NCI-H187 treated with DMSO at 0.1 percent for 48 hours (cell line): Measurements from ENCODE around the gene FOXN4.
A peak's percentile ranks its signal among the peaks of the same experiment; 100 is the strongest.

Experiments used
- DNase-seq: peaks from one replicate; lab custom pipeline; 2025; lab: John Stamatoyannopoulos, UW

Gene FOXN4

DNA sequence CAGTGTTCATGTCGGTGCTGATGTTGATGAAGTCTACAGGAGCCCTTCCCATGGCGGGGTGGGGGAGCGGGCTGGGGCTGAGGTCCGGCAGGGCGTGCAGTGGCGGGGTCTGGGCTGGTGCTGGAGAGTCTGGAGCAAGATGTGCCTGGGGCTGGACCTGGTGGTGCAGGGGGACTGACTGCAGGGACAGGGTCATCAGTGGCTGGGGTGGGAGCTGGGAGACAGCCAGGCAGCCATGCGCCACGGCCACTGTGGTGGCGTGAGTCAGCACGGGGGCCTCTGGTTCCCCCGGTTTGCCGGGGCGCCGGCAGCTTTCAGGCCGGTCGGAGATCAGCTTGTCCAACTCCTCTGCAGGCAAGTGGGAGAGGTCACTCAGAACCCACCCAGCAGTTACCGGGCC is 27.6 kb downstream of the FOXN4 start:
- no peak for DNase-seq

DNA sequence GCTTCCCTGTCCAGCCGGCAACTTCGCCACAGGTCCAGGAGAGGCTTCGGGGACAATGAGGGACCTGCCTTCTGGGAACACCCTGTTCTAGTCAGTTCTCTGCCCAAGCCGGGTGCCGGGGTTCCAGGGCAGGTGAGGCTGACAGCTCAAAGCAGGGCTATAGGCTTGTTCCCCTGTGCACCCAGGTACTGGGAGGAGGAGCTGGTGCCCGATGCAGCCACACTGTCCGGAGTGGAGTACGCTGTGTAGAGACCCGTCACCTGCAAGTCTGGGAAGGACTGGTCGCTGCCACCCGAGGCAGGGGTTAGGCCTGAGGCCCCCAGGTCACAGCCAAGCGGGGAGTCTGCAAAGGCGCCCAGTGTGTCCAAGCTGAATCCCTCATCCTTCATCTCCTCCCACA is 29.6 kb downstream of the FOXN4 start:
- no peak for DNase-seq

DNA sequence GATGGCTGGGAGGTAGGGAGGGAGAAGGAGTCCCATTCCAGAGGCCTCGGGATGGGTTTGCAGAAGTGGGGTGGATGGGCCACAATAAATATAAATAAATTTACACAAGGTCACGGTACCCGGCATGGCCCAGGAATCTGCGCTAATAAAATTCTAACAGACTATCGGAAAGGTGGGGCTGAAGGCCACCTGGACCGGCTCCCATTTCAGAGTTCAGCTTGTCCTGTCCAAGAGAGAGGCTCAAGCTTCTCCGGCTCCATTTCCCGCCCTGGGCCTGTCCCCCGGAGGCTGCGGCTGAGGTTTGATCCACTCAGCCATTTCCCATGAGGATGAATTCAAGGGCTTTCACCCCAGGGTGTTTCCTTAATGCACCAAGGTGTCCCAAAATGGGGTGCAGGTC is 30.2 kb downstream of the FOXN4 start:
- DNase-seq, result no peak

DNA sequence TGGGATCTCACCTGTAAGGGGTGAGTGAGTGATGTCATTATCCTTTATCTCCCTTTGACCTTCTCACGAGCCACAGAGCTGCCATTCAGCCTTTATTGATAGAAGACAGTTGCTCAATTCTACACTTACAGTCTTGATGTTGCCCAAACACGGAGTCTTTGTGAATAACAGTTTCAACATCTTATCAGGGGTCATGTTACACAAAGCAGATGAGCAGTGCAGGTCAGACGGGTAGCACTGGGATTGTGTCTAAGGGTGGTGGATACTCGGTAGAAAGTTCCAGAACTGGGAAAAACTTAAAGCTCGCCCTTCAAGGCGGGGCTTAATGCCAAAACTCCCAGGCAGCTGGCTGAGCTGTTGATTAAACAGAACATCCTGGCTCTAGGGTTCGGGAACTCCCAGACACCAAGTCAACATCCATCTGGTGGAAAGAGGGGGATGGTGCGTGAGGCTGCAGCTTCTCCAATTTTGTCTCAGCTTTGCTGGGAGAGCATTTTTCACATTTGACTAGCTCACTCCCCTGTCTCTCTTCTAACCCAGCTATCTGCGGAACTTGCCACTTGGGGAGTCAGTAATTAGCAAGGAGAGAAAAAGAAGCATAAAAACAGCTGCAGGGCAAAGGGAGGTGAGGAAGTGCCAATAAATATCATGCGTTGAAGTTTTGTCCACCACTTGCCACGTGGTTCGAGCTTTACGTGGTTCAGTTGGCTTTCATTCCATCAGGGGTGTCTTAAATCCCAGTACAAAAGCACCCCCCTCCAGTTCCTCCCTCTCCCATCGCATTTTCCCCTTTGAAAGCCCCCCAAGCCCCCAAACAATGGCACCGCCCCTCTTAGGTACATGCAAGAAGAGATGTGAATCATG is 31.0 kb downstream of the FOXN4 start:
- DNase-seq, result no peak

DNA sequence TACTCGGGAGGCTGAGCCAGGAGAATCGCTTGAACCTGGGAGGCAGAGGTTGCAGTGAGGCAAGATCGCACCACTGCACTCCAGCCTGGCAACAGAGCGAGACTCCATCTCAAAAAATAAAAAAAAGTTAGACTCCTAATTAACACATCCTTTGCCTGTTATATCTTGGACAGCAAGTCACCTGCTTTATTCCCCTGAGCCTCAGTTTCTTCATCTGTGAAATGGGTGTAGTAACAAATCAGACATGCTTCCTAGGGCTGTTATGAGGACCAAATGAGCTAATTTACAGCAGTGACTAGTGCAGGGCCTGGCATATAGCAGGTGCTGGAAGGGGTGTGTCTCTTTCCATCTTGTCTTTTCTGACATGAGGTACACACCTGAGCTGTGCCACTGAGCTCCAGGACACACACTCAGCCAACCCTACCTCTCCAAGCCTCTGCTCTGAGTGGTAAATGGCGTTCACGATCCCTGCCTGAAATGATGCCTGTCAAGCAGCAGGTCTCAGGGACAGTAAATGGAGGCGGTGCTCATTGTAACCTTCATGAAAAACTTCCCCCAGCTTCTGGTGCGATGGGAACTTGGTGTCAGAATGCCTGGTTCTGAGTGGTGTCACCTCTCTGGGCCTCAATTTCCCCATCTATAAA is 31.7 kb downstream of the FOXN4 start:
- DNase-seq, result no peak

DNA sequence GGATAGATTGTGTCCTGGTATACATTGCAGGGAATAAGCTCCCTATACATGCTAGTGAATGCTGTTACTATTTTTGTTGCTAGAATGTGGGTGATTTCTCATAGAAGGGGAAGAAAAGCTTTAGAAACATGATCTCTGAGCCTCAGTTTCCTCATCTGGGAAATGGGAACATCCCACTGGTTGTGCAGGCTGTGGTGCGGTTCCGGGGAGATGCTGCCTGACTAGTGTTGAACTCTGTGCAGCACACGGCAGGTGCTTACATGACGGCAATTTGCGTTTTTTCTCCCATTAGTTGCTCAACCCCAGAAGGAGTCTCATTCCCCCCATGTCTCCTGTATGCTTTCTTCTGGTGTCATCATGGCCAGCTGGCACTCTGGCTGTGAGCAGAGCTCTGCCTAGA is 32.9 kb downstream of the FOXN4 start:
- no peak for DNase-seq

DNA sequence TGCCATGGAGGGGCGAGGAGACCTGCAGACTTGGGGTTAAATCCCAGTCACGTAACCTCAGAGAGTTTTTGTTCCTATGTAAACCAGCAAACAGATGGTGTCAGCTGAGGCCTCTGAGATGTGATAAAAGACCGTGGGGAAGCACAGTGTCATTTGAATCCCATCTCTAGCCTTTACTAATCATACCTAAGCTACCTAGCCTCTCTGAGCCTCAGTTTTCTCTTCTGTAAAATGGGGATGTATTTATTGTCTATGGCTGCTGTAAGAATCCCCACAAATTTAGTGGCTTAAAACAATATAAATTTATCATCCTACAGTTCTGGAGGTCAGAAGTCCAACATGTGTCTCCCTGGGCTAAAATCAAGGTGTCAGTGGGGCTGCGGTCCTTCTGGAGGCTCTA is 33.9 kb downstream of the FOXN4 start:
- DNase-seq, result no peak

DNA sequence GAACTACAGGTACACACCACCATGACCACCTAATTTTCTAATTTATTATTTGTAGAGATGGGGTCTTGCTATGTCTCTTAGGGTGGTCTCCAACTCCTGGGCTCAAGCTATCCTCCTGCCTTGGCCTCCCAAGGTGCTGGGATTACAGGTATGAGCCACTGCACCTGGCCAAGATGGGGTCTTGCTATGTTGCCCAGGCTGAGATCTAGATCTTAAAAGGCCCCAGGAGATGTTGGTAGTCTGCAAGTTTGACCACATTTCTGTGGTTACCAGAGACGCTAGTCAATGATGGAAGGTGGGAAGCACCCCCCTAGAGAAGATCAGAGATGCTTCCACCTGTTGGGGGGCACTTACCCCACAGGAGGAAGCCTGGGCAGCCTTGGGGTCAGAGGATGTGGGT is 34.7 kb downstream of the FOXN4 start:
- no peak for DNase-seq

DNA sequence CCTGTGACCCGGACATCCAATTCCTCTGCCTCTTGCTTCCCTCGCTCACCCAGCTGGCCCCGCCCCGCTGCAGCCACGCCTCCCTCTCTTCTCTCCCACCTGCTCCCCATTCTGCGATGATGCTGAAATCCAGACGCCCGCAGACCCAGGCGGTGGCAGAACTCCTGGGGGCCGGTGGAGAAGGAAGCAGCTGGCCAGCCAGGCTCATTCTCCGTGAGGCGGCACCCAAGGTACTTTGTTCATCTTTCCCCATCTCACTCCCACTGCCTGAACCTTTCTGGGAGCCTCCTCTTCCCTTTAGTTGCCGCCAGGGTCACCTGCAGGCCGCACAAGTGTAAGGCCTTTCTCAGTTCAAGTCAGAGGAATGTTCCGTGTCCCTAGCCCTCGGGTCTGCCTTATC is 35.7 kb downstream of the FOXN4 start:
- DNase-seq, result peak; percentile 72

DNA sequence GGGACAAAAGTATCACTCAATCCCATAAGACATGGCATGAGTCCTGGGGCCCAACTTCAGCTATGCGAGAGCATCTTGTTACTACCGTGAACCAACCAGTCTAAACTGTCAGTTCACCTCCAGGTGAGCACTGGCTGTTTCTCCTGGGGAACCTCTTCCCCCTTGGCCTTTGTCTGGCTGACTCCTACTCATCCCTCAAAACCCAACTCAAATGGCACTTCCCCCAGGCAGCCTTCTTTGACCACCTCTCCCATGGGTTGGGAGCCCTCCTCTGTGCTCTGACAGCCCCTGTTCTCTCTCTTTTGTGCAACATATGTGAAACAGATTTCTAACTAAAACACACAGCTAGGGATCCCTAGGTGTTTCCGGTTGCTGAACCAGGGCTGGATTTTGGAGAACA is 37.7 kb downstream of the FOXN4 start:
- no peak for DNase-seq

DNA sequence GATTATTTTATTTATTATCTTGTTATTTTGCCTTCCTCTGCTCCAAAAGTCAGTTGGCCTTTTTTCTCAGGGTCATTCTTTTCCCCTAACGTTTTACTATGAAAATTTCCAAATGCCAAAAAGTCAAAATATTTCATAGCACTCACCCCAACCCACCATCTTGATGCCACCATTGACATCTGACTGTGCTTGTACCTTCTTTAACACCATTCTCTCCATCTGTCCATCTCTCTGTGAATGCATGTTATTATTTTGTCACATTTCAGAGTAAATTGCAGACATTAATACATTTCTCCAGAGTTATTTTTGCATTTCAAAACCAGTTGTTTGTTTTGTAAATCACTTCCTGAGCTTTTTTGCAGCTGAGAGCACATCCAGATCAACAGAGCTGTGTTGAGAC is 38.6 kb downstream of the FOXN4 start:
- no peak for DNase-seq

DNA sequence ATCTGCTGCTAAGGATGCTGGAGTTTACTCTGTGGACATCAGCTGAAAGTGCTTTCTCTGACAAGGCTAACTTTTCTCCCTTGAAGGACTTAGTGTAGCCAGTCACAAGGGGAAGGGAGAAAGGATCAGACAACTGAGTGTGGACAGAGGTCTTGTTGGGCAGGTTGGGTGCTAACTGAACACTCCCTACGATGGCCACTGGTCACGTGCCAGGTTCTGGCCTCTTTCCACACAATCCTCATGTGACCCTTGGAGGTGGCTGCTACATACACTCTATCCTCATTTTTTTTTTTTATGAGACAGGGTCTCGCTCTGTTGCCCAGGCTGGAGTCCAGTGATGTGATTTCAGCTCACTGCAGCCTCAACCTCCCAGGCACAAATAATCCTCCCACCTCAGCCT is 39.7 kb downstream of the FOXN4 start:
- DNase-seq, result no peak

DNA sequence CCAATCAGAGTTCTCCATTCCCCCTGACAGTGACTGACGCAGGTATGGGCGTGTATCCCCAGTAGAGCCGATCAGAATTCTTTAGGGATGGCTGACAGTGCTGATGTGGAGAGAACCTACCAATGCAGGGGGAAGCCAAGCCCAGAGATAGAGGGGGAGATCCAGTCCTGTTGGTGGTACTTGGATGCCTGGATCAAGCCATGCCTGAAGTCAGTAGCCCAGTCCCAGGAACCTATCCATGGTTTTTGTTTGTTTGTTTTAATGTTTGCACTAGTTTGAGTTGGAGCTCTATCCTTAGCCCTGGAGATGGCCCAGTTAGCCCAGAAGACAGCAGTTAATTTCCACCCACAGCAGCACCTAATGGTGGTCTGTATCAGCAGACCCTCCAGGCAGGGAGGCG is 40.2 kb downstream of the FOXN4 start:
- DNase-seq, result no peak

DNA sequence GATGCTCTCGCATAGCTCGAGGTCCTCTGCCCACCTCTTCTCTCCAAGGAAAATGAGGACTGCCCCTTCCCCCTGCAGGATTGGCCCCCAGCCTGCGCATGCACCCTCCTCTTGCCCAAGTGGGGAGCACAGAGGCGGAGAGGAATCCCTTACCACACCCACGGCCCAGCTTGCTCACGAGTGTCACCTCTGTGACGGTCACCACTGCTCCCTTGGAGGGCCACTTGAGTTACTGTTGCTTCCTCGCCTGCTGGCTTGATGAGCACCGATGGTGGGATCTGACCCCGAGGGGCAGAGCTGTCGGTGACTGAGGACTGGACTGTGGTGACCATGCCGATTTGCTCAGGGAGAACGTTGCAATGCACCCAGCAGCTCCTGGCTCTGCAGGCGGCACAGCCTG is 41.7 kb downstream of the FOXN4 start:
- no peak for DNase-seq

DNA sequence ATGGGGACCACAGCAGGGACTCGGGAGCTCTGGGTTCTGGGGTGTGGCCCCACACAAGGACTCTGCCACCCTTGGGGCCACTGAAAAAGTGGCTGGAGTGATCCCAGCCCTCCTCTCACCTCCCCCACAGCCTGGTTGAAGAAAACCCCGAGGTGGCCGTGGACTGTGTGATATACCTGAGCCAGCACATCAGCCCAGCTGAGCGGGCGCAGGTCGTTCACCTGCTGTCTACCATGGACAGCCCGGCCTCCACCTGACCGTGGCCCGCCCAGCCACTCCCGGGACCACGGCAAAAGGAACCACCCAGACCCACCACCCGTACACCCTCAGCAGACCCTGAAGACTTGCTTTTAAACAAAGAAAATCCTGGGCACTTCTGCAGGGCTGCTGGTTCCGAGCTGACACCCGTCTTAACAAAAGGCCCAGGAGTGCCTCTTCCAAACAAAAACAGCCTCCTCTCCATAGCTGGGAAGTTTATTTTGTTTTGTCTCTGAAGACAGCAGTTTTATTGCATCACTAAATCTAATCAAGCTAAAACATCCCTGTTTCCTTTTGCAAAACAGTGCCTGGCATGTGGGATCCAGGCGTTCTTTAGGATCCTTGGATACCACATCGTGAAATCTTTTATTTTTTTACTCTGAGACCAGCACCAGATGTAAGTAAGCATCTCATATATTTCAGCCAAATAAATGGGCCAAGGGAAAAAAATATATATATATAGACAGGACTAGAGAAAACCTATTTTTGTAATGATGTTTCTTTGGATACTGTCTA is 42.8 kb downstream of the FOXN4 start:
- DNase-seq, result no peak

DNA sequence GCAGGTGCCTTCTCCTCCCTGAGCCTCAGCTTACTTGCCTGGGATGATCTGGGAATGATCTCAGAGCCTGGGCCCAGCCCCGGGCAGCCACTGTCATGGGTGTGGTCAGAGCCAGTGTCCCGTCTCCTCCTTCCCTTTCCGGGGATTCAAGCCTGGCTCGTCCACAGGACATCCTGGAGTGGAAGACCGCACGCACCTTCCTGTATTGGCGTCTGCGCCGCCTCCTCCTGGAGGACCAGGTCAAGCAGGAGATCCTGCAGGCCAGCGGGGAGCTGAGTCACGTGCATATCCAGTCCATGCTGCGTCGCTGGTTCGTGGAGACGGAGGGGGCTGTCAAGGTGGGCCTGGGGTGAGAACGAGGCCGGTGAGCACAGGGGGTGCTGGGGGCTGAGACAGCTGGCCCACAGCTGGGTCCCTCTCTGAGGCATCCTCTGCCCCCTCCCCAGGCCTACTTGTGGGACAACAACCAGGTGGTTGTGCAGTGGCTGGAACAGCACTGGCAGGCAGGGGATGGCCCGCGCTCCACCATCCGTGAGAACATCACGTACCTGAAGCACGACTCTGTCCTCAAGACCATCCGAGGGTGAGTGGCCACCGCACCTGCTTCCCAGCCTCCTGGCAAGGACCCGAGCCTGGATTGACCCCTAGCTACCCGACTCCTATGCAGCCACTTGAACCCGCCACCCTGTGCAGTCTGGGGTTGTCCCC is 44.0 kb downstream of the FOXN4 start:
- DNase-seq, result no peak

DNA sequence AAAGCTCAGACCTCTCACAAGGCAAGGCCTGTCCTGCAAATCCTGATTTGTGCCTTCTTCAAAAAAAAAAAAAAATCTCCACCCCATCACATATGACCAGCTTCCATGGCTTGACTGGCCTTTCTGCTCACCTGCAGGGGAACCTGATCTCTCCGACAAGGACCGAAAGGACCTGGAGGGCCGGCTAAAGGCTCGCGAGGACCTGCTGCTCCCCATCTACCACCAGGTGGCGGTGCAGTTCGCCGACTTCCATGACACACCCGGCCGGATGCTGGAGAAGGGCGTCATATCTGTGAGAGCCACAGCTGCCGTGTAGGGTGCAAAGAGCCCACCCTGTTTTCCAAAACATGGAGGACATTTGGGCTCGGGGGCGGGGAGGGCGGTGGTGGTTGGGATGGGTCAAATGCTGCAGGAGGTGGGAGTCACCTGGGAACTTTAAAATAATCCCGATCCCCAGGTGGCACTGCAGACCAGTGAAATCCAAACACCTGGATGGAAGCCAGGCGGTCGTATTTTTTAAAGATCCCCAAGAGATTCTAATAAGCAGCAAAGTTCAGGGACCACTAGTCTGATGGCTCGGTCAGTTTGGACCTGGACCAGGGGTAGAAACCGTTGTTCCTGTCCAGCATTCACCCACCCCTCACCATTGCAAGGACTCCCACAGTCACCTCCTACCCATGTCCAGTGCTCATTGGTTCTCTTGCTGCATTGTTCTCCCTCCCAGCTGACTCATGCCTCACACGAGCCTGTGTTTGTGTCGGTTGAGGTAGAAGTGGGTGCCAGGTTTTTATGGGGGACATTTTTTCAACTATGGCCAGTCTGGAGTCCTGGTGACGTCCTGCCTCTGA is 44.8 kb downstream of the FOXN4 start:
- peak; percentile 44 for DNase-seq

DNA sequence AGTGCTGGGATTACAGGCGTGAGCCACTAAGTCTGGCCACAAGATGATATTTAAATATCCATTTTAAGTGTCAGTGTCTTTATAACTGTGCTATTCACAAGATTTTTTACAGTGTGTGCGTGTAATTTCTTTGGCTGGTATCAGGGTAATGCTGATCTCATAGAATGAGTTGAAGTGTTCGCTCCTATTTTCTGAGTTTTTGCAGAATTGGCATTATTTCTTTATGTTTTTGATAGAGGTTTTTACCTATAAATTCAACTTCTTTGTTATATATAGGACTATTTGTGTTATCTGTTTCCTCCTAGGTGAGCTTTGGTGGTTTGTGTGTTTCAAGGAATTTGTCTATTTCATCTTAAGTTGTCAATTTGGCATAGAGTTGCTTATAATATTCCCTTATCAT is 45.6 kb downstream of the FOXN4 start:
- DNase-seq, result no peak

DNA sequence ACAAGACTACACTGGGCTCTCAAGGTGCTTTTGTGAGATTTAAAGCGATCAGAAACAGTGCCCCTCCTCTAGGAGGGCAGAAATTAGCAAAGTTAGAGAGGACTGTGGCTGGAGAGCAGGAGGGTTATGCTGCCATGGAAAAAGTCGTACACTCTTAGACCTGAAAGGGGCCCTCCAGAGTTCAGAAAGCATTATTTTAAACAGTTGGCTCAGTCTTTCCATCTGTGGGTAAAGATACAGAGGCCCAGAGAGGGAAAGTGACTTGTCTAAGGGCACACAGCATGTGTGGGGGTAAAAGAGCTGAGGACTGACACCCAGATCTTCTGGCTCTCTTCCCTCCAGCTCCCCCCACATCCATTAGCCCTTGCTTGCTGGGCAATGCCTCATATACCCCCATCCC is 47.1 kb downstream of the FOXN4 start:
- DNase-seq, result no peak

DNA sequence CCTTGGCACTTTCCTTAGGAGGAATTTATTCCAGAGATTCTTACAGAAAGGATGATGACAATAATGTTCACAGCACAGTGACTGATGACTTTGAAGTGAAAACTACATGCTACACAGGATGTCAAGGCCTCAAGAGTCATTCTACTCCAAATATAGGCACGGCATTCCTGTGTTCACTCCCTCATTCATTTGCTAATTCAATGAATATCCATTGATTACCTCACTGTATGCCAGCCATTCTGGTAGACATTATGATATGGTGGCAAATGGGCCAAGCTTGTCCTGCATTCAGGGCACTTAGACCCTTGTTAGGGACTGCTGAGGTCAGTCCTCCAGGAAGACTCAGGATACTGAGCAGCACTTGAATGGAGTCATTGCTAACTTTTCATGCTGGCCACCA is 48.0 kb downstream of the FOXN4 start:
- DNase-seq, result no peak

DNA sequence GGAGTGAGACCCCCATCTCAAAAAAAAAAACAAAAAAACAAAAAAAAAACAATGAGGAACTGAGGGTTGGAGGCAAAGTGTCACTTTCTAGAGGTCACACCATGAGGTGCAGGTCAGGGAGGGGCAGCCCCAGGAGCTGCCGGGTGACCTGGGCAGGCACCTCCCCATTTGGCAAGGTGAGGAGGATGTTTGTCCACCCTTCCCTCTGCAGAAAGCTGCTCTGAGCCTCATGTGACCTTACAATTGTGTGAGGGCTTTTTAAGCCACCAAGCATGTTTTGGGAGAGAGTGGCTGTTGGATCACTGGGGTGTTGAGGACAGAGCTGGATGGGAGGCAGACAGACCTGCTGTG is 49.6 kb downstream of the FOXN4 start:
- no peak for DNase-seq
